Stimulated activated CD4-positive, alpha-beta T cell treated with anti-CD3 and anti-CD28 coated beads, Interleukin-1b, Interleukin-23, amount 100 ng/mL, for 48 hours (primary cell): ENCODE data around the gene PHYHD1.

Experiments used
- DNase-seq: peaks from one replicate; pipeline ENCODE4 v3.0.0-alpha.2; 2020

PHYHD1 gene

DNA sequence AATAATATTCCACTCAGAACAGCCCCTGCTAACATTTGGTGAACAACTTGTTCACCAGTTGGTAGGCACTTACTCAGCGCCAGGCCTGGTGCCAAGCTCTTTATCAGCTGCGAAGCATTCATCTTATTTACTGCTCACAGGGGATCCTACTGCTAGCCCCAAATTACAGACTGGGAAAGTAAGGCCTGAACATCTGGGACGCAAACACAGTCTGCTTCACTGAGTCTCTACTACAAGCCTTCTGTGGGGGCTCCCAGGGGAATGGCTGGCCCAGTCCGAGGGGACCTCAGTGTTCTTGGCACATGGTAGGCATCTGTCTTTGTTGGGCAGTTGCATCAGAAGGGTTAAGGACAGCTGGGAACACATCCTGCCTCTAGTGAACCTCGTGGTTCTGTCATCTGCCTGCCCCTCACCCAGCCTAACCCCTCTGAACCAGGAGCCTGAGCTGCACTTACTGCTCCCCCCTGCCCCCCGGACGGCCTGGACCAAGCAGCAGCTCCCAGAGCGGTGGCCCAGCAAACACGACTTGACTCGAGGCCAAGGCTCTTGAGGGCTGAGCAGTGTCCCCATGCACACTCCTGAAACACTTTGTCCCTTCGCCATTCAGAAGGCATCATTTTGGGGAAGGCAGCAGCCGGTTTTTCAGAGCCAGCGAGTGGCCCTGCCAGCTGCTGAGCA lies at the start of gene PHYHD1:
PHYHD1 (plus strand) TSS at position 602 of the 678 bp plus-strand sequence. CDS start 1,342 bp downstream, outside the sequence.
- no peak for DNase-seq

GRCh38 chr9:128877852-128878251 lies 42.9 kb upstream of the PHYHD1 start:
- DNase-seq, result no peak

DNA sequence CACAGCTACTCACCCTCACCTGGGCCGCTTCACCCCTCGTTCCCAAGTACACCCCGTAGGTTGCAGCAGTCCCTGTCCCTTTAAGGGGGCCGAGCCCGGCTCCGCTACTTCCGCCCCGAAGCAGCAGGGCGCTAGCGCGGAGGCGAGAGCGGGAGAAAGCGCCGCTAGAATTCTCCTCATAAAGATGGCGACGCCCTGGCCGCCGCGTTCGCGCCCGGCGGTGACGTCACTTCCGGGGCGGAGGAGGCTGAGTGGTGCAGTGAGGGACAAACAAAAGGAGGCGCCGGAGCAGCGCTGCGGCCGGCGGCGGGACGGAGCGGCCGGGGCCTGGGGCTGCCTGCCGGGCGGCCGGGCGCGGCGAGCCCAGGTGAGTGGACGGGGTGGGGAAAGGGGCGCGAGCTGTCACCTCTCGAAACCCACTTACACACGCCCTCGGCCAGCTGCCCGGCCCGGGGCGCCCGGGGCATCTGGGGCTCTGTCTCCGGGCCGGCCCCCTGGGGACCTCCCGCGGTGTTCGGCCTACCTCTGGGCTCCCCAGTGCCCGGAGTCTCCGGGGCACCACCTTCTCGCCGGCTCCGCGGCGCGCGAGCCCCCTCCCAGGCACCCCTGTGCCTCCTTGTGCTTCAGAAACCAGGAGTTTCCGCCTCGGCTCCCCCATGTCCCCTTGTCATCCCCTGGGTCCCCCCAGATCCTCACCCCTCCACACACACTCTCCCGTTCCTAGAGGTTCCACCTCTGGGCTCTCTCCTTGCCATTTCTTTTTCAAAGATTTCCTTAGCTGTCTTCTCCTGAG lies 38.7 kb upstream of the PHYHD1 start, which contains the start of the genes KYAT1 and LRRC8A:
KYAT1 (minus strand) TSS at position 67 of the 793 bp plus-strand sequence. CDS start 36,545 bp downstream, outside the sequence.
LRRC8A (plus strand) TSS at position 250 of the 793 bp plus-strand sequence. CDS start 25,032 bp downstream, outside the sequence.
- DNase-seq, result peak; percentile 98

DNA sequence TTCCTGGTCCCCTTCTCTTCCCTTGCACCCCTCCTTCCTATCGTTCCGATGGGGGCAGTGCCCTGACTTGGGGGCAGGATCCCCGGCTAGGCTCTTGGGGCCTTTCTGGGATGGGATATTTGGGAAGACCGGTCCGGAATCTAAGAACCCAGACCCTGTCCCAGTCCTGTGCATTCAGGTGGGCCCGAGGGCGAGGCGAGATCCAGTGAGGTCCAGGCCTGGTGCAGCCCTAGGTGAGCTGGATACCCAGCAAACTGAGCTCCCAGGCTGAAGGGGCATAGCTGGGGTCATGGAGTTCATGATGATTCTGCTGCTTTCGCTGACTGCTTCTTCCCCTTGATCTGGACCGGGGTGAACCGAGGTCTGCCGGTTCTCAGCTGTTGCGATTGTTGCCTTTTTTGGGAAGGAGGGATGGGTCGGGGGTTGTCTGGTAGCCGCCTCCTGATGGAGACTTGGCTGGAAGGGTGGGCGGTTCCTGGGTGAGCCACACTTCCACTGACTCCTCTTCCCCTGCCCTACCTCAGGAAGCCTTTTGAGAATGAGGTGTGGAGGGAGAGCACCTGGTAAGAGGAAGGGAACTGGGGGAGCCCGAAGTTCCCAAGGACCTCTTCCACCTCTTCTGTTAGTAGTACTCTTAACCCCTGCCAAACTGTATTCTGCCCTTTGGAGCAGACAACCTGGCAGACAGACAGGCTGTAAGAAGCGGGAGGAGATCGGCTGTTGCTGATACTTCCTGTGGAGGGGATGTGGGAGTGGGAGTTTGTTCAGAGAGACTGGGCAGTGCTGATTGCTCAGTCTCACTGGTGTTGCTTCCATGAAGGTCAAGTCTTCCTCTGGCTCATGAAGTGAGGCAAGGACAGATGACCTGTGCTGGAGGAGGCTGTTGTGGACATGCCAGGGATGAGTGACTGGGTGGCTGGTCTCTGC lies 37.8 kb upstream of the PHYHD1 start:
- DNase-seq, result no peak

DNA sequence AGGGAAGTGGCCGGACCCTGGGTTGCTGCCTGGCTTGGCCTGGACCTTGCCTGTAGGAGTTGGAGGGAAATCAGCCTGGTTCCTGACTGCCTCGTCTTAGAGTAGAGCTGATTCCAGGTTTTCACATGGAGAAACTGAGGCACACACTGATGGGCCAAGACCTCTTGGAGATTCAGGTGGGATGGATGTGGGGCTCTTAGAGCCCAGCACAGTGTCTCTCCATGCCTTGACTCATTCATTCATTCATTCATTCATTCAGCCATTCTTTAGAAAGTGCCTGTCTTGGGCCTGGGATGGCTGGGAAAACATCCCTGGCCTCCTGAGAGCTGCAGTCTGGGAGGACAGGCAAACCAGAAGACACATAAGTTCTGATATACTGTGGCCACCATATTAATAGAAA lies 36.6 kb upstream of the PHYHD1 start:
- DNase-seq, result no peak

- no peak for DNase-seq
These were observed 35.4 kb upstream of the PHYHD1 start for GRCh38 chr9:128885376-128885775.

DNA sequence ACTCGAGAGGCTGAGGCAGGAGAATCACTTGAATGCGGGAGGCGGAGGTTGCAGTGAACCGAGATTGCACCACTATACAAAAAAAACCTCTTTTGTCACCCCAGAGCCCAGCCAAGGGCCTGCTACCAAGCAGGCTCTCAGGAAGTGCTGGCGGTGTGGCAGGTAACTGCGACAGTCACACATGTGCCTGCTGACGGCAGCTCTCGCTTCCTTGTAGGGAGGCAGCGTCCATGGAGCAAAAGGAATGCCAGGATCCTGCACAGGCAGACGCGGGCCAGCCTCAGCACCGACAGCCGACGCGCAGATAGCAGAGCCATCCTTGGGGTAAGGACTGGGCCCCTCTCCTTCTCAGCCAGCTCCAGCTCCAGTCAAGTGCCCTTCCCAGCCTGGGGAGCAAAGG lies 35.0 kb upstream of the PHYHD1 start:
- no peak for DNase-seq

DNA sequence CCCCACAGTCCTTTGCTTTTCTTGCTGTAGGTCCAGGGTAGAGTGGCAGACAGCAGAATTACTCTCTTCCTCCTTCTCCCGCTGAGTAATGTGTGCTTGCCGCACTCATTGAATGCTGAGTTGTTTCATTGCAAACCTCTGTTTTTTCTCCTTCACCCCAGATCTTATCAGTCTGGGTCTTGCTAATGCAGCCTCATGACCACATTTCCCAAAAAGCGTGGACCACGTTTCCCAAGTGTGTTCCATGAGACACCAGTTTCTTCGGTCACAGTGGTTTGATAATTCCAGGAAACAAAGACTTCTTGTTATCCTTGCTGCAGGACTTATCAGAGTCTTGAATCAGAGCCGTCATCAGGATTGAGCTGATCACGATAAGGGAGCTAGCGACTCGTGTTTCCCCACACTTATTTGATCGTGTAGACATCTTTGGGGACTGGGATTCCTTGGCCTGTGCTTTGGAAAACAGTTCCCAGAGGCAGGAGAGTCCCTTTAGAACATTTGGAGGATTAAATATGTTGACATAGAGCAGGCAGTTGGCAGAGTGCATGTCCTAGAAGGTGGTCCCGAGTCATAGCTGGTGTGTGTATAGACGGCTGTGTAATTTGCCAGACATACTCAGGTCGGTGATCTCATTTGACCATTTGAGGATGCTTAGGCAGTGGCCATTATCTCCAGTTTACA lies 34.4 kb upstream of the PHYHD1 start:
- DNase-seq, result no peak

DNA sequence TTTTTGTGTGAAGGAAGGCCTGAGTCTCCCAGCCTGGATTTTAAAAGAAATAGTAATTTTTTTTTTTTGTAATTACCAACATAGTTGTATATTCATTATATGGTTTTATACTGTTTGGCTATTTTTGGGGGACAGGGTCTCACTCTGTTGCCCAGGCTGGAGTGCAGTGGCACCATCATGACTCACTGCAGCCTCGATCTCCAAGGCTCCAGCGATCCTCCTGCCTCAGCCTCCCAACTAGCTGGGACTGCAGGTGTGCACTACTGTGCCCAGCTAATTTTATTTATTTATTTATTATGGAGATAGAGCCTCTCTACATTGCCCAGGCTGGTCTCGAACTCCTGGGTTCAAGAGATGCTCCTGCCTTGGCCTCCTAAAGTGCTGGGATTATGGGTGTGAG lies 33.7 kb upstream of the PHYHD1 start:
- DNase-seq, result no peak

DNA sequence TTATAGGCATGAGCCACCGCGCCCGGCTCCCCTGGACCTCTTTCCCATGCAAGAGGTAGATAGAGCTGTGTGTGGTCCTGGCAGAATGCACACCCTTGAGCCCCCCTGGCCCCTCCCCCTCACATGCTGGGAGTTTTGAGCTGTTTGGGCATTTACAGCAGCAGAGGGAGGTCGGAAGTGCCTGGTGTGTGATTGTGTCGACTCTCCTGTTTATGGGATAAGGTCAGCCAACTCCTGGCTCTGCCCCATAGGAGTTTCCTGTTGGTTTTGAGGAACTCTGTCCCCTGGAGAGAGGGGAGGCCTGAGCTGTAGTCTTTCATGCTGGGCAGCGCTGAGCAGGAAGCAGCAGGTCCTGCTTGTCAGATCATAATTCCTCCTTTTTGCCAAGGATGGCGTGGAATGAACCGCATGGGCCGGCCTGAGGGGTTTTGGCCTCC lies 32.9 kb upstream of the PHYHD1 start:
- no peak for DNase-seq

DNA sequence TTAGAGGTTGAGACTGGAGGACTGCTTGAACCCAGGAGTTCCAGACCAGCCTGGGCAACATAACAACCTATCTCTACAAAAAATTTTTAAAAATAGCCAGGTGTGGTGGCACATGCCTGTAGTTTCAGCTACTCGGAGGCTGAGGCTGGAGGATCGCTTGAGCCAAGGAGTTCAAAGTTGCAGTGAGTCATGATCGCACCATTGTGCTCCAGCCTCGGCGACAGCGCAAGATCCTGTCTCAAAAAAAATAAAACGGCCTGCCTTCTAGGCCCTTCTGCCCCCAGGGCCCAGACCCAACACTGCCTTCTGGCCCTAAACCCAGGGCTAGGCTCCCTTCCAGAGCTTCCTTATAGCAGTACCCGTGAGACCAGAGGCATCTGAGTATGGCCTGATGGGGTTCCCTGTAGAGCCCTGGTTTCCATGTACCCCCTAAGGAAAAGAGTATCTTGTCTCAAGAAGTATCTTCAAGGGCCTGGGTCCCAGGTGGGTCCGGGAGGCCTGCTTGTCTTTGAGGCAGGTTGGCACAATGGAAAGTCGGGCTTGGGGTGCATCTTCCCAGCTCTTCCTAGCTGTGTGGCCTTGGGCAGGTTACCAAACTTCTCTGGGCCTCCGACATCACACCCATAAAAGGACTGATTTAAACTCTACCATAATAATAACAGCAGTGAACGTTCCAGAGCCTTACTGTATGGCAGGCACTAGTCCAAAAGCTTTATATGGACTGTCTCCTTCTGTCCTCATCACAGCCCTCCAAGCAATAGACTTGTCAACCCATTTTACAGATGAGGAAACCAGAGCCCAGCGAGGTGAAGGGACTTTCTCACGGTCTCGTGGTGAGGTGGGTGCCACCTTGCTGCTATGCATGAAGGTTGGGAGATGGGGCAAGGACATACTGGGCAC lies 29.2 kb upstream of the PHYHD1 start:
- DNase-seq, result no peak

DNA sequence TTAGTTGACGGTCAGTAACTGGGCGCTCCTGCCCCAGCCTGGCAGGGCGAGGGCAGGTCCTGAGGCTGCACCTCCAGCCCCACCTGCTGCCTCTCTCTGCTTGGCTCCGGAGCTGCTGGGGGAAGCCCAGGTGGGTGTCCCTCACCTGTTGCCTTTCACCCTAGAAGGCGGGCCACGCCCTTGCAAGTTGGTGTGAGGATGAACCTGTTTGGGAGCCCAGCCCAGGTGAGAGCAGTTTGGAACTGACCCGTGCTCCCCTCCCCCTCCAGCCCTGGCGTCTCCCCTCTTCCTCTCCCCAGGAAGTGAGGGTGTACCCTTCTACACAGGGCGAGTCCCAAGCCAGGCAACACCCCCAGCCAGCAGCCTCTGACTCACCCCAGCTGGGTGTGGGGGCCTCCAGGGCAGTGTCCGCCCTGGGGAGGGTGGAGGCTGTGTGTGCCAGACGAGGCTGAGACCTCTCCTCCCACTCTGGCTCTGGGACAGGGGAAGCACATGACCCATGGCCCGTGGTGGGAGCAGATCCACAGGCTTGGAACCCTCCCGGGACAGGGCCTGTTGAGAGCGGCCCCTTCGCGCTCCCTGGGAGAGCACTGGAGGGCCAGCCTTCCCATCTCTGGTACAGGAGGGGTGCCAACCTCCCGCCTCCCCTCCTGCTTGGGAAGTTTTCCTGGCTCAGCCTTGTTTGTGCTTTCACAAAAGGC lies 28.4 kb upstream of the PHYHD1 start:
- no peak for DNase-seq

- no peak for DNase-seq
These were observed 27.4 kb upstream of the PHYHD1 start for GRCh38 chr9:128893354-128893753.

DNA sequence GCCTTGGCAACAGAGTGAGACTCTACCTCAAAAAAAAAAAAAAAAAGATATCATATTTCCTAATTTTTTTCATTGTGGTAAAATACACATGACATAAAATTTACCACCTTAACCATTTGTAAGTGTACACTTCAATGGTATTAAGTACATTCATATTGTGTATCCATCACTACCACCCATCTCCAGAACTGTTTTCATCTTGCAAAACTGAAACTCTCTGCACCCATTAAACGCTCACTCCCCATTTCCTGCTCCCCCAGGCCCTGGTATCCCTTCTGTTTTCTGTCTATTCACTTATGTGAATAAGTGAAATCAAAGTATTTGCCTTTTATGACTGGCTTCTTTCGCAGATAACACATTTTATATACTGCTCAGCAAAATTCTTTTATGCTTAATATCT lies 26.0 kb upstream of the PHYHD1 start:
- no peak for DNase-seq

DNA sequence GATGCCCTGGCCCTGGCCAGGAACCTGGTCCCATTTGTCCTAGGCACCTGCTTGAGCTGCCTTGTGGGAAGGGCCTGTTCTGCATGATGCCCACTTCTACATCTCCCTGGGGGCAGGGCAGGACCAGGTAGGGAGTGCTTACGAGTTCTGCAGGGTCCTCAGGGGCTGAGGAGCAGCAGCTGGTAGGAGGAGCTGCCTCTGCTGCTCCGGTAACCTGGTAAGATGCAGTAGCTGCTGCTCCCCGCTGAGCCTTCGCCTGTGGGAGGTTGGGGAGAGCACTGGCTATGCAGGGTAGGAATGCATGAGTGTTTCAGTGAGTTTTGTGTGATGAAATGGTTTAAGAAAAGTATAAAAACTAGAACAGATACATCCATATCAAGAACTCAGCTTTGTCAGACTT lies 25.2 kb upstream of the PHYHD1 start:
- DNase-seq, result no peak

DNA sequence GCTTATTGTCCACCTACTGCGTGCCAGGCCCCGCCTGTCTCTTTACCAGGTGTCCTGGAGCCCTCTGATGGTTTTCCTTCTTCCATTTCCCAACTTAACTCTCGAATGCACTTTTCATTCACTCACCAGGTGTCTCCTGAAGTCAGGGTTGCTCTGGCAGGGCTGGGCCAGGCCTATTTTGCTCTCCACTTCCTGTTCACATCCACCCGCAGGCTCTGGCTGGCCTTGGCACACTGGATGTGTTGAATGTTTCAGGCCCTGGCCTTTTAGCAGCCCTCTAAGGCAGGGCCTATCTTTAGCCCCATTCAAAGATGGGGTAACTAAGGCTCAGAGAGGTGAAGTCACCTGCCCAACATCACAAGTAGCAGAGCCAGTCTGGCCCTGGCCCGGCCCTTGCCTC lies 22.4 kb upstream of the PHYHD1 start:
- no peak for DNase-seq

GRCh38 chr9:128898845-128899565 lies 21.8 kb upstream of the PHYHD1 start:
- DNase-seq, result no peak

GRCh38 chr9:128899566-128900322 lies 21.0 kb upstream of the PHYHD1 start:
- DNase-seq, result peak; percentile 21

DNA sequence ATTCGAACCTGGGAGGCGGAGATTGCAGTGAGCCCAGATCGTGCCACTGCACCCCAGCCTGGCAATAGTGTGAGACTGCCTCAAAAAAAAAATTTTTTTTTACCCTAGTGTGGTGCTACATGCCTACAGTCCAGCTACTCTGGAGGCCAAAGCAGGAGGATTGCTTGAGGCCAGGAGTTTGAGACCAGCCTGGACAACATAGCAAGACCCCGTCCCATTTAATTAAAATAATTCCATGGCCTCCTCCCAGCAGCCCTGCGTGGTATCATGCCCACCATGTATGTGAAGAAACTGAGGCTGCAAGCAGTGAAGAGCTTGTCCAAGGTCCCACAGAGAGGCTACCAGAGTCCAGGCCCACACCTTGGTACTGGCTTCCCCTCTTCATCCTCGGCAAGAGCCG lies 19.4 kb upstream of the PHYHD1 start:
- DNase-seq, result no peak
